Psoas muscle (tissue), 8 donors: ENCODE data around the gene ASXL1. TPM values are rescaled to one million over a fixed set of nuclear protein-coding genes. Genes with fewer than 3 reads are reported as not detected.

Source experiments
- ATAC-seq, 4 donors: fragments of 200-7000 bp; cut with Tn5 transposase; one replicate each; pipeline ENCODE4 v1.9.1; 2020; ENCODE audit warnings: moderate library complexity in 3 of 4, mild to moderate bottlenecking in 2 of 4
- DNase-seq, 2 donors: peaks; one replicate each; pipeline ENCODE4 v3.0.0-alpha.2; 2020
- H3K27ac ChIP-seq: fragments of 200-600 bp; one replicate; pipeline ENCODE4 v1.8.0; 2022
- H3K27me3 ChIP-seq, 3 donors: fragments of 200-600 bp in 1 of 3; one replicate each; pipeline versions ENCODE4 v1.6.1 to v1.8.0; 2013 to 2022; ENCODE audit warnings: low read length in 2 of 3, mild to moderate bottlenecking in 2 of 3, moderate library complexity in 1 of 3; ENCODE audit not compliant: insufficient read depth in 3 of 3
- H3K36me3 ChIP-seq, 2 donors: fragments of 200-600 bp in 1 of 2; one replicate each; pipeline versions ENCODE4 v1.6.1 to v1.8.0; 2013 to 2022; ENCODE audit warnings: low read depth in 1 of 2, mild to moderate bottlenecking in 1 of 2, moderate library complexity in 1 of 2; ENCODE audit not compliant: insufficient read depth in 1 of 2
- H3K4me1 ChIP-seq: fragments of 200-600 bp; one replicate; pipeline ENCODE4 v1.8.0; 2022
- H3K4me3 ChIP-seq: fragments of 200-600 bp; one replicate; pipeline ENCODE4 v1.8.0; 2022; ENCODE audit warnings: mild to moderate bottlenecking
- H3K9me3 ChIP-seq: fragments of 200-600 bp; one replicate; pipeline ENCODE4 v1.8.0; 2022
- WGBS, 3 donors: extraction: QIAGEN DNeasy Blood & Tissue Kit; methylation state at CpG; one replicate each; pipeline versions ENCODE4 v1.1.6 to v1.1.7; 2013; 5-methylcytosine and 5-hydroxymethylcytosine counted together
- intact Hi-C, 2 donors: fragments of 100-400 bp; cut with DNase I; formaldehyde crosslinking; loops; one replicate each; pipeline versions ENCODE4 v1.11.0 to v1.14.2; 2022
- polyA plus RNA-seq, 3 donors: library from polyadenylated mRNA; stranded (reverse); fragments of 200-250 nt; gene quantifications; one replicate each; pipeline ENCODE4 v1.2.3, GENCODE V29; 2013
- total RNA-seq, 4 donors: library from RNA; stranded (reverse); fragmentation: NEBNext Ultra II Directional in 2 of 4; extraction: Animal tissue kit (Norgen Biotek cat#: 25700) in 2 of 4; gene quantifications; one replicate each; pipeline versions ENCODE4 v1.2.1 to v1.2.4, GENCODE V29; 2021 to 2023
- TF ChIP-seq, protein P1 (sequence below): fragments of 200-600 bp; IDR thresholded peaks from one replicate; pipeline ENCODE4 v1.8.0; 2022; ENCODE audit warnings: antibody characterized with exemption
- donor health status: healthy with polysubstance abuse.
- donor health status: DM: no; HTN: no; CAD: no; lungs with moderate emphysema.
- donor health status: Bipolar disorder and iron deficiency.
- donor health status: healthy.
- donor health status: DM: yes; HTN: yes; CAD: no.
- donor health status: DM: no; HTN: no; CAD: no.
- donor health status: DM: no; HTN: no; CAD: no.
- donor health status: DM: yes; HTN: yes; CAD: no.

ASXL1 gene
- total and polyA plus RNA-seq, 7 donors: 18.5 to 52.0 (median 23.2) TPM

DNA sequence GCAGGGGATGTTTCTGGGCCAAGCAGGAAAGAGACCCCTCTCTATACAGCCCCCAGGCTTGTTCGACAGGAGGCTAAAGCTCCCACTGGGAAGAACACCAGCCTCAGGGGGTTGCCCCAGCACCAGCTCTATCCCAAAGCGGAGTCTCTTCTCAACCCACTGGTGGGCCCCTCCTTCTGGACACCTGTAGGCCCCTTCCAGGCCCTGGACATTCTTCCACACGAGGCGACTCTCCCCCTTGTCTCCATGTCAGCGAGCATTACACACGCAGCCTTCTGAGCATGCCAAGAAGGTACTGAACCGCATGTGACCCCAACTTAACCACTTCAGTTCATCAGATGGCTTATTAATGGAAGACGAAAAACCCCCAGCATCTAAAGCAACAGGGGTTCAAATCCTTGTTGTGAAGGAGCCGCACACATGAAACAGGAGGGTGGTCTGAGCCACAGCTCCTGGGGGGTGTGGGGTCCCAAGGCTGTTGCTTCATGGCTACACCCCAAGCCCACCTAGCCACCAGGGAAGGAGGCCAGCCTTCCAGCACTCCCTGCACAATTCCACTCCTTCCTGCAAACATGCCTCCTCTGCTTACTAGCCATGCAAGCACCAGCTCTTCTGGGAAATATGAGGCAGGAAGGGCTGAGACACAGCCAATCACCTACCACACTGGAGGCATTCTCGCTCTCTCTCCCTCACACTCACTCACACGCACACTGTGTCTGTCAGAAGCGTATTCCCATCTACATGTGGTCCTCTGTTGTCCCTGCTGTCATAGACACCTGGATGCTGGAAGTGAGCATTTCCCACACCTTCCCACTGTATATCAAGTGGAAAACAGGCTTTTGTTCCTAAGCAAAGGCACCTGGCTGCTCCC, 122.5 kb downstream of the ASXL1 start:
- Histone ChIP-seq H3K27me3 (peaks cover 0 to 14% (median 3%) of the 10 kb centered on the region in 3 donors), H3K36me3 (no peaks in the 10 kb centered on the region), H3K27ac (no peak overlapping the region), H3K4me1 (peaks cover 18% of the 10 kb centered on the region), H3K9me3 (no peaks in the 10 kb centered on the region), H3K4me3 (peak overlapping the region; percentile 74)
- DNase-seq: no peak
- ATAC-seq: no peak
- TF ChIP-seq, protein P1, sequence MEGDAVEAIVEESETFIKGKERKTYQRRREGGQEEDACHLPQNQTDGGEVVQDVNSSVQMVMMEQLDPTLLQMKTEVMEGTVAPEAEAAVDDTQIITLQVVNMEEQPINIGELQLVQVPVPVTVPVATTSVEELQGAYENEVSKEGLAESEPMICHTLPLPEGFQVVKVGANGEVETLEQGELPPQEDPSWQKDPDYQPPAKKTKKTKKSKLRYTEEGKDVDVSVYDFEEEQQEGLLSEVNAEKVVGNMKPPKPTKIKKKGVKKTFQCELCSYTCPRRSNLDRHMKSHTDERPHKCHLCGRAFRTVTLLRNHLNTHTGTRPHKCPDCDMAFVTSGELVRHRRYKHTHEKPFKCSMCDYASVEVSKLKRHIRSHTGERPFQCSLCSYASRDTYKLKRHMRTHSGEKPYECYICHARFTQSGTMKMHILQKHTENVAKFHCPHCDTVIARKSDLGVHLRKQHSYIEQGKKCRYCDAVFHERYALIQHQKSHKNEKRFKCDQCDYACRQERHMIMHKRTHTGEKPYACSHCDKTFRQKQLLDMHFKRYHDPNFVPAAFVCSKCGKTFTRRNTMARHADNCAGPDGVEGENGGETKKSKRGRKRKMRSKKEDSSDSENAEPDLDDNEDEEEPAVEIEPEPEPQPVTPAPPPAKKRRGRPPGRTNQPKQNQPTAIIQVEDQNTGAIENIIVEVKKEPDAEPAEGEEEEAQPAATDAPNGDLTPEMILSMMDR: no peak
- intact Hi-C loops: no loop called here
- WGBS, 3 donors: 85 to 89% (median 86%) methylated on average over 12 of the region's 12 CpGs

DNA sequence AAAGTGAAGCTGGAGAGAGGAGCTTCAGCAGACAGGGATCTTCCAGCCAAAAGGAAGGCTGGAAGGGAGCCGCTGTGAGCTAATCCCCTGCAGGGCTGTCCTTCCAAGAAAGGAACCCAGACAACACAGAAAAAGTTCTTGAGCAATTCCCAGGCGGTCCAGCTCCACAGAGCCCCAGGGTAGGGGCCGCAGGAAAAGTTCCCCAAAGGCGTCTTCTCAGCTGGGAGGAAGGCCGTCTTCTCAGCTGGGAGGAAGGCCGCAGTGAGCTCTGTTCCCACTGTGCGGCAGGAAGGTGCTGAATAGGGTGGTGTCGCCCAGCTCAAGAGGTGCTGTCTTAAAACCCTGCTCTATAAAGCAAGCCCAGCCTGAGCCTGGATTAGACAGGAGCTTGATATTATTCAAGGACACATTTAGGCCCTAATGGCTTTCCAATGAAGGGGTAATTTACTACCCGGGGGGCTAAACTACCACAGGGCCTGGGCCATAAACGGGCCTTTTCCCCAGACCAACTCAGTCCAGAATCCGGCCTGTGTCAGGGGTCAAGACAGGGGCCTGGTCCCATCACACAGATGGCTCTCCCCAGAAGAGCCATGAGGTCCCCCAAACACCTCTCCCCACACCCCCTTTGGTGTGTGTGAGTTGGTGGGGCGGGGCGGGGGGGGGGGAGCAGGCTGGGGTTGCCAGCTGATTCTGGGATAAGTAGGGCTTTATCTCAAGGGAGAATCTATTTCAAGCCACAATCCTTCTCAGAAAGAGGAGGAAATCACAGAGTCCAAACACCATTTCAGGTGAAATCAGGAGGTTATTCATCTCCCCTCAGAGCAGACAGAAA, 123.4 kb downstream of the ASXL1 start:
- DNase-seq (no peak), ATAC-seq (no peak)
- no peaks in the 10 kb centered on the region for H3K36me3 ChIP-seq
- 59 to 65% (median 62%) methylated on average over 12 to 13 of the region's 13 CpGs for WGBS, 3 donors
- TF ChIP-seq, protein P1: no peak
- no peaks in the 10 kb centered on the region for H3K9me3 ChIP-seq
- H3K27me3 ChIP-seq: peaks cover 0 to 15% (median 0%) of the 10 kb centered on the region in 3 donors
- intact Hi-C loops: no loop called here
- H3K4me3 ChIP-seq: peak overlapping the region; percentile 74
- peak overlapping the region; percentile 58 for H3K27ac ChIP-seq
- peaks cover 15% of the 10 kb centered on the region for H3K4me1 ChIP-seq

DNA sequence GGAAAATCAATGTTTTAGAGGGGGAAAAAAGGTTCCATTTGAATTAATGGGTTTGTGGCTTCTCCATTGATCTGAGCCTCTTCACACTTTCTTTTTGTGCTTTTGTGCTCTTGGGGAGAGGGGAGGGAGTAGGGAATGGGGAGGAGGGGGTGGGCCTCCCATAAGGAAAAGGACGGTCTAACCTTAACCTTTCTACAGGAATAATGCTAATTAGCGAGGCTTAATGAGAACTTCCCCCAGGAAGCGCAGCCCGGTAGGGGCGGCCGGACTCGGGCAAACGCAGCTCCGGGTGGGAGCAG, 124.0 kb downstream of the ASXL1 start:
- no peaks in the 10 kb centered on the region for H3K36me3 ChIP-seq
- H3K4me3 ChIP-seq: peak overlapping the region; percentile 74
- 48 to 58% (median 51%) methylated on average over 9 of the region's 9 CpGs for WGBS, 3 donors
- intact Hi-C loops: no loop called here
- TF ChIP-seq, protein P1: no peak
- DNase-seq: no peak
- H3K9me3 ChIP-seq: no peaks in the 10 kb centered on the region
- H3K27me3 ChIP-seq: peaks cover 0 to 15% (median 0%) of the 10 kb centered on the region in 3 donors
- no peak for ATAC-seq
- H3K27ac ChIP-seq: peak overlapping the region; percentile 58
- peaks cover 11% of the 10 kb centered on the region for H3K4me1 ChIP-seq

DNA sequence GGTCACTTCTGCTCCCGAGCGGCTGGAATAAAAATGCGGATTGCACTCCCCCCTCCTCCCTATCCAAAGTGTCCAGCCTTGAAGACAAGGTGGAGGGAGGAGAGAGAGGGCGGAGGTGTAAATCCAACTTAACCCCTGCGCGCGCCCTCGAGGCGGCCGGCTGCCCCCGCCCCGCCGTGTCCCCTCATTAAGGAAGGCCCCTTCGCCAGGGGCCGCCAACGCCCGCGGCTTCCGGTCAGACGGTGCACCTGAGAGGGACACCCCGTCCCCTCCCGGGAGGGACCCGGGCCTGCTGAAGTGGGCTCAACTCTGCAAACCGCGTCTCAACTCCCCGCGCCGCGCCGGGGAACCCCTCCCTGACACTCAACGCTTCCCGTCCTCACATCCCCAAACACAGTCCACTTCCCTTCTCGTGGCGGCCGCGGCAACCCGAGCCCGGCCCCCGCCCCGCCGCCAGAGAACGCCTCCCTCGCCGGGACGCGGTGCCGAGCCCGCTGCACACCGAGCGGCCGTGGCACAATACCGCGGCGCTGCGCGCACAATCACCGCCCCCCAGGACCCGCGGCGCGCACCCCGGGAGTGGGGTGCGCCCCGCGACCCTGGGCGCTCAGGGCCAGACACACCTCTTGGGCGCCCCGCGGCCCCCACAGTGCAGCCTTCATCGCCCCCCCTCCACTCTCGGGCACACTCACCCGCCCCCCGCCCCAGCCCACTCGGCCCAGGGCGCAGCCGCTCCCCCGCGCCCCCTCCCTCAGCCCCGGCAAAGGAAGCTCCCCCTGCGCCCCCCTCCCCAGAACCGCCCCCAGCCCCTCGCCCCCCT, 124.5 kb downstream of the ASXL1 start:
- ATAC-seq (peak; percentile 14 to 39 (median 26)), DNase-seq (peak; percentile 56 to 69)
- Histone ChIP-seq H3K9me3 (no peaks in the 10 kb centered on the region), H3K4me1 (peaks cover 11% of the 10 kb centered on the region), H3K27me3 (peaks cover 0 to 15% (median 0%) of the 10 kb centered on the region in 3 donors), H3K36me3 (no peaks in the 10 kb centered on the region), H3K27ac (peak overlapping the region; percentile 58), H3K4me3 (peak overlapping the region; percentile 74)
- TF ChIP-seq, protein P1: no peak
- intact Hi-C loops: no loop called here
- WGBS, 3 donors: 7 to 9% (median 8%) methylated on average over 52 to 82 of the region's 82 CpGs
